ENCODE results near the gene WDR1. TPM values are rescaled to one million over a fixed set of nuclear protein-coding genes. Genes with fewer than 3 reads are reported as not detected.

WDR1 gene
- total and polyA plus RNA-seq, 5 donors from 2014 or later: 312 to 422 (median 356) TPM

GRCh38 chr4:10041036-10041435, 75.6 kb downstream of the WDR1 start:
- Mint-ChIP-seq H3K9me3 (peaks cover 0 to 14% (median 2%) of the 10 kb centered on the region in 7 donors), H3K4me3 (no peak overlapping the region), H3K27me3 (no peaks in the 10 kb centered on the region), H3K36me3 (peaks cover 42% of the 10 kb centered on the region), H3K27ac (no peak overlapping the region), H3K4me1 (peaks cover 0 to 1% (median 0%) of the 10 kb centered on the region in 4 donors)
- Histone ChIP-seq H3K27me3 (ENCODE audit: control insufficient read depth, insufficient read depth, low read length) (peaks cover 2% of the 10 kb centered on the region), H3K9me3 (ENCODE audit: control insufficient read depth in 2 of 2, low read length in 2 of 2) (peaks cover 11 to 14% of the 10 kb centered on the region in 2 experiments), H3K4me3 (ENCODE audit: low read depth, low read length) (no peak overlapping the region), H3K36me3 (ENCODE audit: control insufficient read depth, insufficient read depth, low read length) (no peaks in the 10 kb centered on the region), H3K27ac (ENCODE audit: insufficient read depth, low read length, poor library complexity, severe bottlenecking) (no peak overlapping the region), H3K4me1 (ENCODE audit: control insufficient read depth, insufficient read depth, low read length, poor library complexity, severe bottlenecking) (no peaks in the 10 kb centered on the region)
- ATAC-seq (ENCODE audit: low read depth in 2 of 2) (no peak), DNase-seq (no peak)

GRCh38 chr4:10040049-10040892, 76.3 kb downstream of the WDR1 start:
- ATAC-seq (ENCODE audit: low read depth in 2 of 2): no peak
- H3K4me3 ChIP-seq (ENCODE audit: low read depth, low read length): no peak overlapping the region
- no peak for DNase-seq
- H3K4me1 ChIP-seq (ENCODE audit: control insufficient read depth, insufficient read depth, low read length, poor library complexity, severe bottlenecking): no peaks in the 10 kb centered on the region
- H3K36me3 Mint-ChIP-seq: peaks cover 45% of the 10 kb centered on the region
- H3K27ac Mint-ChIP-seq: no peak overlapping the region
- peaks cover 2% of the 10 kb centered on the region for H3K27me3 ChIP-seq (ENCODE audit: control insufficient read depth, insufficient read depth, low read length)
- no peak overlapping the region for H3K4me3 Mint-ChIP-seq
- peaks cover 11 to 14% of the 10 kb centered on the region in 2 experiments for H3K9me3 ChIP-seq (ENCODE audit: control insufficient read depth in 2 of 2, low read length in 2 of 2)
- no peak overlapping the region for H3K27ac ChIP-seq (ENCODE audit: insufficient read depth, low read length, poor library complexity, severe bottlenecking)
- peaks cover 0 to 2% (median 0%) of the 10 kb centered on the region in 4 donors for H3K4me1 Mint-ChIP-seq
- no peaks in the 10 kb centered on the region for H3K27me3 Mint-ChIP-seq
- peaks cover 0 to 14% (median 2%) of the 10 kb centered on the region in 7 donors for H3K9me3 Mint-ChIP-seq
- H3K36me3 ChIP-seq (ENCODE audit: control insufficient read depth, insufficient read depth, low read length): no peaks in the 10 kb centered on the region

GRCh38 chr4:10036807-10037342, 79.7 kb downstream of the WDR1 start:
- H3K27ac ChIP-seq (ENCODE audit: insufficient read depth, low read length, poor library complexity, severe bottlenecking): no peak overlapping the region
- Mint-ChIP-seq H3K4me1 (peaks cover 0 to 8% (median 3%) of the 10 kb centered on the region in 4 donors), H3K4me3 (no peak overlapping the region), H3K9me3 (peaks cover 0 to 1% (median 0%) of the 10 kb centered on the region in 7 donors), H3K36me3 (peaks cover 33% of the 10 kb centered on the region), H3K27me3 (peaks cover 11% of the 10 kb centered on the region), H3K27ac (no peak overlapping the region)
- no peaks in the 10 kb centered on the region for H3K9me3 ChIP-seq (ENCODE audit: control insufficient read depth in 2 of 2, low read length in 2 of 2)
- ATAC-seq (ENCODE audit: low read depth in 2 of 2): no peak
- no peak overlapping the region for H3K4me3 ChIP-seq (ENCODE audit: low read depth, low read length)
- no peaks in the 10 kb centered on the region for H3K36me3 ChIP-seq (ENCODE audit: control insufficient read depth, insufficient read depth, low read length)
- DNase-seq: no peak
- H3K27me3 ChIP-seq (ENCODE audit: control insufficient read depth, insufficient read depth, low read length): no peaks in the 10 kb centered on the region
- H3K4me1 ChIP-seq (ENCODE audit: control insufficient read depth, insufficient read depth, low read length, poor library complexity, severe bottlenecking): no peaks in the 10 kb centered on the region

- Histone ChIP-seq H3K9me3 (ENCODE audit: control insufficient read depth in 2 of 2, low read length in 2 of 2) (no peaks in the 10 kb centered on the region), H3K36me3 (ENCODE audit: control insufficient read depth, insufficient read depth, low read length) (no peaks in the 10 kb centered on the region), H3K4me3 (ENCODE audit: low read depth, low read length) (no peak overlapping the region), H3K27ac (ENCODE audit: insufficient read depth, low read length, poor library complexity, severe bottlenecking) (no peak overlapping the region), H3K4me1 (ENCODE audit: control insufficient read depth, insufficient read depth, low read length, poor library complexity, severe bottlenecking) (no peaks in the 10 kb centered on the region), H3K27me3 (ENCODE audit: control insufficient read depth, insufficient read depth, low read length) (no peaks in the 10 kb centered on the region)
- Mint-ChIP-seq H3K27ac (no peak overlapping the region), H3K9me3 (peaks cover 0 to 1% (median 0%) of the 10 kb centered on the region in 7 donors), H3K4me3 (no peak overlapping the region), H3K27me3 (peaks cover 13% of the 10 kb centered on the region), H3K36me3 (peaks cover 25% of the 10 kb centered on the region), H3K4me1 (peaks cover 0 to 8% (median 3%) of the 10 kb centered on the region in 4 donors)
- ATAC-seq (ENCODE audit: low read depth in 2 of 2): no peak
- DNase-seq: no peak
Measured at GRCh38 chr4:10035130-10035529, 81.5 kb downstream of the WDR1 start.

GRCh38 chr4:10034612-10035104, 81.9 kb downstream of the WDR1 start:
- no peak overlapping the region for H3K27ac Mint-ChIP-seq
- Histone ChIP-seq H3K4me1 (ENCODE audit: control insufficient read depth, insufficient read depth, low read length, poor library complexity, severe bottlenecking) (no peaks in the 10 kb centered on the region), H3K4me3 (ENCODE audit: low read depth, low read length) (no peak overlapping the region), H3K27me3 (ENCODE audit: control insufficient read depth, insufficient read depth, low read length) (no peaks in the 10 kb centered on the region), H3K9me3 (ENCODE audit: control insufficient read depth in 2 of 2, low read length in 2 of 2) (no peaks in the 10 kb centered on the region), H3K27ac (ENCODE audit: insufficient read depth, low read length, poor library complexity, severe bottlenecking) (no peak overlapping the region), H3K36me3 (ENCODE audit: control insufficient read depth, insufficient read depth, low read length) (no peaks in the 10 kb centered on the region)
- DNase-seq: no peak
- H3K9me3 Mint-ChIP-seq: peaks cover 0 to 1% (median 0%) of the 10 kb centered on the region in 7 donors
- ATAC-seq (ENCODE audit: low read depth in 2 of 2): no peak
- no peak overlapping the region for H3K4me3 Mint-ChIP-seq
- peaks cover 21% of the 10 kb centered on the region for H3K36me3 Mint-ChIP-seq
- H3K4me1 Mint-ChIP-seq: peaks cover 0 to 8% (median 3%) of the 10 kb centered on the region in 4 donors
- H3K27me3 Mint-ChIP-seq: peaks cover 17% of the 10 kb centered on the region

GRCh38 chr4:10034136-10034535, 82.5 kb downstream of the WDR1 start:
- H3K4me3 Mint-ChIP-seq: no peak overlapping the region
- DNase-seq (no peak), ATAC-seq (ENCODE audit: low read depth in 2 of 2) (no peak)
- no peak overlapping the region for H3K4me3 ChIP-seq (ENCODE audit: low read depth, low read length)
- no peaks in the 10 kb centered on the region for H3K9me3 ChIP-seq (ENCODE audit: control insufficient read depth in 2 of 2, low read length in 2 of 2)
- H3K36me3 Mint-ChIP-seq: peaks cover 15% of the 10 kb centered on the region
- peaks cover 0 to 1% (median 0%) of the 10 kb centered on the region in 7 donors for H3K9me3 Mint-ChIP-seq
- no peak overlapping the region for H3K27ac ChIP-seq (ENCODE audit: insufficient read depth, low read length, poor library complexity, severe bottlenecking)
- H3K36me3 ChIP-seq (ENCODE audit: control insufficient read depth, insufficient read depth, low read length): no peaks in the 10 kb centered on the region
- no peaks in the 10 kb centered on the region for H3K27me3 ChIP-seq (ENCODE audit: control insufficient read depth, insufficient read depth, low read length)
- H3K27me3 Mint-ChIP-seq: peaks cover 17% of the 10 kb centered on the region
- H3K4me1 ChIP-seq (ENCODE audit: control insufficient read depth, insufficient read depth, low read length, poor library complexity, severe bottlenecking): no peaks in the 10 kb centered on the region
- H3K27ac Mint-ChIP-seq: no peak overlapping the region
- peaks cover 0 to 8% (median 3%) of the 10 kb centered on the region in 4 donors for H3K4me1 Mint-ChIP-seq

GRCh38 chr4:10033191-10033881, 83.3 kb downstream of the WDR1 start:
- H3K27me3 ChIP-seq (ENCODE audit: control insufficient read depth, insufficient read depth, low read length): no peaks in the 10 kb centered on the region
- Mint-ChIP-seq H3K9me3 (peaks cover 0 to 1% (median 0%) of the 10 kb centered on the region in 7 donors), H3K27ac (no peak overlapping the region), H3K4me3 (no peak overlapping the region), H3K27me3 (peaks cover 17% of the 10 kb centered on the region), H3K36me3 (peaks cover 13% of the 10 kb centered on the region), H3K4me1 (peaks cover 0 to 8% (median 3%) of the 10 kb centered on the region in 4 donors)
- H3K36me3 ChIP-seq (ENCODE audit: control insufficient read depth, insufficient read depth, low read length): no peaks in the 10 kb centered on the region
- no peaks in the 10 kb centered on the region for H3K4me1 ChIP-seq (ENCODE audit: control insufficient read depth, insufficient read depth, low read length, poor library complexity, severe bottlenecking)
- H3K9me3 ChIP-seq (ENCODE audit: control insufficient read depth in 2 of 2, low read length in 2 of 2): no peaks in the 10 kb centered on the region
- DNase-seq (no peak), ATAC-seq (ENCODE audit: low read depth in 2 of 2) (no peak)
- no peak overlapping the region for H3K27ac ChIP-seq (ENCODE audit: insufficient read depth, low read length, poor library complexity, severe bottlenecking)
- H3K4me3 ChIP-seq (ENCODE audit: low read depth, low read length): no peak overlapping the region
